HG03469 (cell line): ENCODE results near the gene DHX34.

Experiments used
- ATAC-seq: cut with Tn5 transposase; IDR thresholded peaks from one replicate; pipeline ENCODE4 v1.9.1; 2021; ENCODE audit warnings: mild to moderate bottlenecking, moderate library complexity, moderate number of reproducible peaks; ENCODE audit not compliant: unreplicated experiment

Gene DHX34

GRCh38 chr19:47415953-47416642 is 67.0 kb downstream of the DHX34 start:
- no peak for ATAC-seq

GRCh38 chr19:47416643-47416985 is 67.5 kb downstream of the DHX34 start:
- no peak for ATAC-seq

- ATAC-seq, result no peak
Observed at GRCh38 chr19:47417107-47417745, 68.1 kb downstream of the DHX34 start.

- ATAC-seq, result no peak
Observed at GRCh38 chr19:47417746-47418691, 68.9 kb downstream of the DHX34 start.

GRCh38 chr19:47418692-47419029 is 69.5 kb downstream of the DHX34 start:
- no peak for ATAC-seq

- no peak for ATAC-seq
Observed at GRCh38 chr19:47419030-47419783, 70.1 kb downstream of the DHX34 start, which contains the start of gene MEIS3. TSS of gene MEIS3 (minus strand) at chr19:47419527. CDS start at chr19:47419081, 446 bp downstream.

- ATAC-seq, result no peak
Observed at GRCh38 chr19:47419789-47420188, 70.7 kb downstream of the DHX34 start.

GRCh38 chr19:47421244-47421786 is 72.2 kb downstream of the DHX34 start:
- no peak for ATAC-seq

GRCh38 chr19:47421844-47422395 is 72.8 kb downstream of the DHX34 start:
- ATAC-seq, result no peak

GRCh38 chr19:47422417-47423163 is 73.5 kb downstream of the DHX34 start:
- ATAC-seq, result no peak

GRCh38 chr19:47423203-47423882 is 74.2 kb downstream of the DHX34 start:
- ATAC-seq, result no peak

GRCh38 chr19:47427241-47428176 is 78.4 kb downstream of the DHX34 start:
- no peak for ATAC-seq

GRCh38 chr19:47428177-47428894 is 79.2 kb downstream of the DHX34 start:
- no peak for ATAC-seq

- ATAC-seq, result no peak
Observed at GRCh38 chr19:47429140-47429793, 80.2 kb downstream of the DHX34 start.

GRCh38 chr19:47430041-47430802 is 81.1 kb downstream of the DHX34 start:
- ATAC-seq, result no peak

GRCh38 chr19:47432091-47432490 is 83.0 kb downstream of the DHX34 start:
- ATAC-seq, result no peak
